ENCODE results near the gene SYT17. TPM values are rescaled to one million over a fixed set of nuclear protein-coding genes. Genes with fewer than 3 reads are reported as not detected.

The SYT17 gene
- total RNA-seq, 1 experiment from 2014 or later, result not detected

GRCh38 chr16:19274165-19274797 is 106.2 kb downstream of the SYT17 start:
- no peaks in the 10 kb centered on the region for H3K27me3 ChIP-seq (ENCODE audit: low read length)
- H3K9me2 ChIP-seq (replicated peaks; ENCODE audit: insufficient read depth, low read length), result no peaks in the 10 kb centered on the region
- H3K9me3 ChIP-seq (ENCODE audit: low read length), result peaks cover 2% of the 10 kb centered on the region; the same call in 1 of the 2 replicates
- no peaks in the 10 kb centered on the region for H4K20me1 ChIP-seq (ENCODE audit: insufficient read depth, low read depth, low read length)
- H3K4me1 ChIP-seq (ENCODE audit: low read length), result no peaks in the 10 kb centered on the region
- no peaks in the 10 kb centered on the region for H3K79me2 ChIP-seq (ENCODE audit: low read length)
- H3K4me3 ChIP-seq (ENCODE audit: low read length), result no peak overlapping the region
- H2AFZ ChIP-seq (ENCODE audit: low read length), result no peak overlapping the region
- H3K27ac ChIP-seq (ENCODE audit: low read length), result no peak overlapping the region
- H3K9ac ChIP-seq (ENCODE audit: low read length), result no peak overlapping the region
- no peaks in the 10 kb centered on the region for H3K36me3 ChIP-seq (ENCODE audit: insufficient read depth, low read length)
- no peak overlapping the region for H3K4me2 ChIP-seq (ENCODE audit: low read depth, low read length, poor library complexity, severe bottlenecking)
- no peak for DNase-seq

GRCh38 chr16:19278403-19278802 is 110.4 kb downstream of the SYT17 start:
- H3K4me2 ChIP-seq (ENCODE audit: low read depth, low read length, poor library complexity, severe bottlenecking), result no peak overlapping the region
- H3K27me3 ChIP-seq (ENCODE audit: low read length), result no peaks in the 10 kb centered on the region
- no peak overlapping the region for H2AFZ ChIP-seq (ENCODE audit: low read length)
- no peak overlapping the region for H3K9ac ChIP-seq (ENCODE audit: low read length)
- no peaks in the 10 kb centered on the region for H3K36me3 ChIP-seq (ENCODE audit: insufficient read depth, low read length)
- H4K20me1 ChIP-seq (ENCODE audit: insufficient read depth, low read depth, low read length), result no peaks in the 10 kb centered on the region
- DNase-seq, result no peak
- H3K4me1 ChIP-seq (ENCODE audit: low read length), result no peaks in the 10 kb centered on the region
- H3K4me3 ChIP-seq (ENCODE audit: low read length), result no peak overlapping the region
- H3K9me2 ChIP-seq (replicated peaks; ENCODE audit: insufficient read depth, low read length), result no peaks in the 10 kb centered on the region
- H3K9me3 ChIP-seq (ENCODE audit: low read length), result no peaks in the 10 kb centered on the region
- H3K27ac ChIP-seq (ENCODE audit: low read length), result no peak overlapping the region
- no peaks in the 10 kb centered on the region for H3K79me2 ChIP-seq (ENCODE audit: low read length)

GRCh38 chr16:19281246-19281645 is 113.2 kb downstream of the SYT17 start:
- no peak overlapping the region for H3K27ac ChIP-seq (ENCODE audit: low read length)
- no peaks in the 10 kb centered on the region for H4K20me1 ChIP-seq (ENCODE audit: insufficient read depth, low read depth, low read length)
- DNase-seq, result no peak
- no peaks in the 10 kb centered on the region for H3K79me2 ChIP-seq (ENCODE audit: low read length)
- no peak overlapping the region for H3K4me3 ChIP-seq (ENCODE audit: low read length)
- H3K9me3 ChIP-seq (ENCODE audit: low read length), result no peaks in the 10 kb centered on the region
- no peaks in the 10 kb centered on the region for H3K27me3 ChIP-seq (ENCODE audit: low read length)
- H3K9me2 ChIP-seq (replicated peaks; ENCODE audit: insufficient read depth, low read length), result no peaks in the 10 kb centered on the region
- no peak overlapping the region for H2AFZ ChIP-seq (ENCODE audit: low read length)
- no peaks in the 10 kb centered on the region for H3K36me3 ChIP-seq (ENCODE audit: insufficient read depth, low read length)
- H3K4me2 ChIP-seq (ENCODE audit: low read depth, low read length, poor library complexity, severe bottlenecking), result no peak overlapping the region
- no peaks in the 10 kb centered on the region for H3K4me1 ChIP-seq (ENCODE audit: low read length)
- H3K9ac ChIP-seq (ENCODE audit: low read length), result no peak overlapping the region

GRCh38 chr16:19282101-19282500 is 114.1 kb downstream of the SYT17 start:
- no peaks in the 10 kb centered on the region for H3K4me1 ChIP-seq (ENCODE audit: low read length)
- H3K79me2 ChIP-seq (ENCODE audit: low read length), result no peaks in the 10 kb centered on the region
- no peaks in the 10 kb centered on the region for H3K9me2 ChIP-seq (replicated peaks; ENCODE audit: insufficient read depth, low read length)
- no peak for DNase-seq
- H3K4me2 ChIP-seq (ENCODE audit: low read depth, low read length, poor library complexity, severe bottlenecking), result no peak overlapping the region
- no peaks in the 10 kb centered on the region for H3K27me3 ChIP-seq (ENCODE audit: low read length)
- H3K9ac ChIP-seq (ENCODE audit: low read length), result no peak overlapping the region
- H2AFZ ChIP-seq (ENCODE audit: low read length), result no peak overlapping the region
- H4K20me1 ChIP-seq (ENCODE audit: insufficient read depth, low read depth, low read length), result no peaks in the 10 kb centered on the region
- H3K27ac ChIP-seq (ENCODE audit: low read length), result no peak overlapping the region
- no peaks in the 10 kb centered on the region for H3K36me3 ChIP-seq (ENCODE audit: insufficient read depth, low read length)
- H3K9me3 ChIP-seq (ENCODE audit: low read length), result no peaks in the 10 kb centered on the region
- H3K4me3 ChIP-seq (ENCODE audit: low read length), result no peak overlapping the region

- H4K20me1 ChIP-seq (ENCODE audit: insufficient read depth, low read depth, low read length), result no peaks in the 10 kb centered on the region
- H3K4me1 ChIP-seq (ENCODE audit: low read length), result no peaks in the 10 kb centered on the region
- H3K9ac ChIP-seq (ENCODE audit: low read length), result no peak overlapping the region
- no peaks in the 10 kb centered on the region for H3K9me2 ChIP-seq (replicated peaks; ENCODE audit: insufficient read depth, low read length)
- no peak overlapping the region for H2AFZ ChIP-seq (ENCODE audit: low read length)
- H3K4me2 ChIP-seq (ENCODE audit: low read depth, low read length, poor library complexity, severe bottlenecking), result no peak overlapping the region
- DNase-seq, result no peak
- no peak overlapping the region for H3K4me3 ChIP-seq (ENCODE audit: low read length)
- H3K79me2 ChIP-seq (ENCODE audit: low read length), result no peaks in the 10 kb centered on the region
- no peaks in the 10 kb centered on the region for H3K36me3 ChIP-seq (ENCODE audit: insufficient read depth, low read length)
- no peaks in the 10 kb centered on the region for H3K27me3 ChIP-seq (ENCODE audit: low read length)
- no peaks in the 10 kb centered on the region for H3K9me3 ChIP-seq (ENCODE audit: low read length)
- H3K27ac ChIP-seq (ENCODE audit: low read length), result no peak overlapping the region
Measured at GRCh38 chr16:19283637-19284036, 115.6 kb downstream of the SYT17 start.

- no peak overlapping the region for H3K9ac ChIP-seq (ENCODE audit: low read length)
- H3K9me2 ChIP-seq (replicated peaks; ENCODE audit: insufficient read depth, low read length), result no peaks in the 10 kb centered on the region
- no peak overlapping the region for H2AFZ ChIP-seq (ENCODE audit: low read length)
- H4K20me1 ChIP-seq (ENCODE audit: insufficient read depth, low read depth, low read length), result no peaks in the 10 kb centered on the region
- no peaks in the 10 kb centered on the region for H3K27me3 ChIP-seq (ENCODE audit: low read length)
- no peak overlapping the region for H3K4me2 ChIP-seq (ENCODE audit: low read depth, low read length, poor library complexity, severe bottlenecking)
- H3K27ac ChIP-seq (ENCODE audit: low read length), result no peak overlapping the region
- H3K36me3 ChIP-seq (ENCODE audit: insufficient read depth, low read length), result no peaks in the 10 kb centered on the region
- H3K4me3 ChIP-seq (ENCODE audit: low read length), result no peak overlapping the region
- no peaks in the 10 kb centered on the region for H3K79me2 ChIP-seq (ENCODE audit: low read length)
- no peaks in the 10 kb centered on the region for H3K9me3 ChIP-seq (ENCODE audit: low read length)
- no peaks in the 10 kb centered on the region for H3K4me1 ChIP-seq (ENCODE audit: low read length)
- no peak for DNase-seq
Measured at GRCh38 chr16:19284207-19284606, 116.2 kb downstream of the SYT17 start.

- Histone ChIP-seq H3K36me3 (ENCODE audit: insufficient read depth, low read length) (no peaks in the 10 kb centered on the region), H3K79me2 (ENCODE audit: low read length) (no peaks in the 10 kb centered on the region), H3K27ac (ENCODE audit: low read length) (no peak within 1 kb of the TSS), H2AFZ (ENCODE audit: low read length) (no peak within 1 kb of the TSS), H3K4me2 (ENCODE audit: low read depth, low read length, poor library complexity, severe bottlenecking) (no peak within 1 kb of the TSS), H3K9ac (ENCODE audit: low read length) (no peak within 1 kb of the TSS), H3K27me3 (ENCODE audit: low read length) (no peaks in the 10 kb centered on the region), H3K9me2 (replicated peaks; ENCODE audit: insufficient read depth, low read length) (no peaks in the 10 kb centered on the region), H3K9me3 (ENCODE audit: low read length) (no peaks in the 10 kb centered on the region), H4K20me1 (ENCODE audit: insufficient read depth, low read depth, low read length) (no peaks in the 10 kb centered on the region), H3K4me1 (ENCODE audit: low read length) (no peaks in the 10 kb centered on the region), H3K4me3 (ENCODE audit: low read length) (no peak within 1 kb of the TSS)
- DNase-seq, result no peak
Measured at GRCh38 chr16:19285431-19285830, 117.4 kb downstream of the SYT17 start, which contains the start of gene CLEC19A. Gene CLEC19A (plus strand): TSS chr16:19285731. CDS start chr16:19285852, 121 bp downstream.

- Histone ChIP-seq H3K4me1 (ENCODE audit: low read length) (no peaks in the 10 kb centered on the region), H3K4me2 (ENCODE audit: low read depth, low read length, poor library complexity, severe bottlenecking) (no peak overlapping the region), H3K79me2 (ENCODE audit: low read length) (no peaks in the 10 kb centered on the region), H2AFZ (ENCODE audit: low read length) (no peak overlapping the region), H3K9me2 (replicated peaks; ENCODE audit: insufficient read depth, low read length) (no peaks in the 10 kb centered on the region), H3K9ac (ENCODE audit: low read length) (no peak overlapping the region), H3K27ac (ENCODE audit: low read length) (no peak overlapping the region), H3K4me3 (ENCODE audit: low read length) (no peak overlapping the region), H3K27me3 (ENCODE audit: low read length) (no peaks in the 10 kb centered on the region), H4K20me1 (ENCODE audit: insufficient read depth, low read depth, low read length) (no peaks in the 10 kb centered on the region), H3K36me3 (ENCODE audit: insufficient read depth, low read length) (no peaks in the 10 kb centered on the region), H3K9me3 (ENCODE audit: low read length) (no peaks in the 10 kb centered on the region)
- DNase-seq, result no peak
Measured at GRCh38 chr16:19286827-19287226, 118.8 kb downstream of the SYT17 start.
